Heart left ventricle (tissue), 13 donors: ENCODE data around the gene NOVA2.

ENCODE experiments used
- CTCF ChIP-seq, 12 donors: fragments of 200-600 bp; sonication (generic) in 4 of 12; IDR thresholded peaks; one replicate each; pipeline versions ENCODE4 v1.5.0 to v1.8.0; 2018 to 2022; ENCODE audit warnings: antibody characterized with exemption in 12 of 12, mild to moderate bottlenecking in 5 of 12
- POLR2A ChIP-seq, 2 donors: fragments of 450-650 bp; IDR thresholded peaks; one replicate each; pipeline ENCODE4 v1.6.1; 2017; ENCODE audit warnings: antibody characterized with exemption in 2 of 2, mild to moderate bottlenecking in 2 of 2, moderate library complexity in 2 of 2
- donor health status: ischemic (EF 13 %, LVEDD 7.1; RV severe dilation, severe dysfunction).
- donor health status: DM: no; HTN: yes; CAD: no.
- donor health status: DM: no; HTN: no; CAD: no.
- donor health status: ischemic (EF 25% LVEDD 6.9; RV normal size, moderate dysfunction).
- donor health status: ischemic (EF 25% LVEDD 5.7; RV mildly dilated, moderate dysfunction).
- donor health status: ischemic (EF 35%, LVEDD 5.7; RV mildly dilated, moderate dysfunction).
- donor health status: nonischemic (EF 11% LVEDD 7.7; RV severe dilation, severe dysfunction).
- donor health status: DM: yes; HTN: yes; CAD: no.
- donor health status: PGD.
- donor health status: ischemic (EF 29% LVEDD 5.4; RV normal size, mild dysfunction).
- donor health status: nonischemic (EF 23%, LVEDD 6.1; RV moderate dilation, normal function).

- TF ChIP-seq POLR2A (IDR thresholded peaks at IDR 0.05) (no peak), CTCF (IDR thresholded peaks at IDR 0.05) (no peak)
These were observed 20.9 kb upstream of the NOVA2 start for GRCh38 chr19:45994456-45994997.
